ENCODE measurements around the gene GPR107.

The GPR107 gene

GRCh38 chr9:130089141-130089540 lies 35.4 kb downstream of the GPR107 start:
- no peak for TF ChIP-seq CTCF (IDR thresholded peaks at IDR 0.05; ENCODE audit: extremely low read depth, missing control alignments)
- DNase-seq (ENCODE audit: low spot score) = no peak

GRCh38 chr9:130090915-130091314 lies 37.2 kb downstream of the GPR107 start:
- TF ChIP-seq CTCF (IDR thresholded peaks at IDR 0.05; ENCODE audit: extremely low read depth, missing control alignments) = no peak

GRCh38 chr9:130092910-130093309 lies 39.2 kb downstream of the GPR107 start:
- TF ChIP-seq CTCF (IDR thresholded peaks at IDR 0.05; ENCODE audit: extremely low read depth, missing control alignments) = no peak
- no peak for DNase-seq (ENCODE audit: low spot score)

More at GRCh38 chr9:130090915-130091314, 37.2 kb downstream of the GPR107 start:
- no peak for DNase-seq (ENCODE audit: low spot score)

GRCh38 chr9:130095872-130096271 lies 42.2 kb downstream of the GPR107 start:
- no peak for TF ChIP-seq CTCF (IDR thresholded peaks at IDR 0.05; ENCODE audit: extremely low read depth, missing control alignments)
- DNase-seq (ENCODE audit: low spot score) = no peak

GRCh38 chr9:130100681-130101080 lies 47.0 kb downstream of the GPR107 start:
- DNase-seq (ENCODE audit: low spot score) = no peak
- TF ChIP-seq CTCF (IDR thresholded peaks at IDR 0.05; ENCODE audit: extremely low read depth, missing control alignments) = no peak

GRCh38 chr9:130101915-130102314 lies 48.2 kb downstream of the GPR107 start:
- no peak for DNase-seq (ENCODE audit: low spot score)
- no peak for TF ChIP-seq CTCF (IDR thresholded peaks at IDR 0.05; ENCODE audit: extremely low read depth, missing control alignments)

- no peak for TF ChIP-seq CTCF (IDR thresholded peaks at IDR 0.05; ENCODE audit: extremely low read depth, missing control alignments)
Measured at GRCh38 chr9:130104491-130105193, 50.9 kb downstream of the GPR107 start.

More at GRCh38 chr9:130104491-130105193, 50.9 kb downstream of the GPR107 start:
- no peak for DNase-seq (ENCODE audit: low spot score)

Data from GM20000 (cell line).